Measurements from ENCODE around the gene MRFAP1L1. TPM values are rescaled to one million over a fixed set of nuclear protein-coding genes. Genes with fewer than 3 reads are reported as not detected.
"Not testable (repeated sequence)": the region's sequence is repeated elsewhere in the genome, so short reads cannot be mapped to it uniquely, and the experiment has no call there.

The MRFAP1L1 gene
- total RNA-seq, 1 experiment from 2014 or later, result 61.4 TPM

GRCh38 chr4:6734165-6734786 lies 24.6 kb upstream of the MRFAP1L1 start:
- DNase-seq (ENCODE audit: low read depth), result no peak

- no peak for DNase-seq (ENCODE audit: low read depth)
Measured at GRCh38 chr4:6733358-6734164, 23.9 kb upstream of the MRFAP1L1 start.

- DNase-seq (ENCODE audit: low read depth), result peak; percentile 89
Measured at GRCh38 chr4:6732441-6733357, 23.0 kb upstream of the MRFAP1L1 start.

- DNase-seq (ENCODE audit: low read depth), result no peak
Measured at GRCh38 chr4:6731780-6732179, 22.1 kb upstream of the MRFAP1L1 start.

- no peak for DNase-seq (ENCODE audit: low read depth)
Measured at GRCh38 chr4:6731318-6731675, 21.6 kb upstream of the MRFAP1L1 start.

- DNase-seq (ENCODE audit: low read depth), result no peak
Measured at GRCh38 chr4:6730603-6731317, 21.1 kb upstream of the MRFAP1L1 start.

- no peak for DNase-seq (ENCODE audit: low read depth)
Measured at GRCh38 chr4:6728320-6729029, 18.8 kb upstream of the MRFAP1L1 start.

GRCh38 chr4:6727943-6728250 lies 18.2 kb upstream of the MRFAP1L1 start:
- peak; percentile 61 for DNase-seq (ENCODE audit: low read depth)

GRCh38 chr4:6727081-6727942 lies 17.6 kb upstream of the MRFAP1L1 start:
- peak; percentile 84 for DNase-seq (ENCODE audit: low read depth)

- not testable (repeated sequence) for DNase-seq (ENCODE audit: low read depth)
Measured at GRCh38 chr4:6725427-6725961, 15.8 kb upstream of the MRFAP1L1 start.

- DNase-seq (ENCODE audit: low read depth), result peak; percentile 38
Measured at GRCh38 chr4:6724421-6725111, 14.9 kb upstream of the MRFAP1L1 start.

- DNase-seq (ENCODE audit: low read depth), result no peak
Measured at GRCh38 chr4:6723851-6724250, 14.2 kb upstream of the MRFAP1L1 start.

- DNase-seq (ENCODE audit: low read depth), result no peak
Measured at GRCh38 chr4:6722891-6723290, 13.2 kb upstream of the MRFAP1L1 start.

- no peak for DNase-seq (ENCODE audit: low read depth)
Measured at GRCh38 chr4:6721121-6721520, 11.5 kb upstream of the MRFAP1L1 start.

GRCh38 chr4:6720202-6720699 lies 10.6 kb upstream of the MRFAP1L1 start:
- DNase-seq (ENCODE audit: low read depth), result peak; percentile 68

- no peak for DNase-seq (ENCODE audit: low read depth)
Measured at GRCh38 chr4:6719611-6720179, 10.0 kb upstream of the MRFAP1L1 start.

- DNase-seq (ENCODE audit: low read depth), result no peak
Measured at GRCh38 chr4:6718932-6719610, 9.4 kb upstream of the MRFAP1L1 start.

GRCh38 chr4:6716958-6717655 lies 7.4 kb upstream of the MRFAP1L1 start:
- DNase-seq (ENCODE audit: low read depth), result no peak

All from RPMI7951 (cell line).